Measurements from ENCODE around the gene PLIN5.

Gene PLIN5

DNA sequence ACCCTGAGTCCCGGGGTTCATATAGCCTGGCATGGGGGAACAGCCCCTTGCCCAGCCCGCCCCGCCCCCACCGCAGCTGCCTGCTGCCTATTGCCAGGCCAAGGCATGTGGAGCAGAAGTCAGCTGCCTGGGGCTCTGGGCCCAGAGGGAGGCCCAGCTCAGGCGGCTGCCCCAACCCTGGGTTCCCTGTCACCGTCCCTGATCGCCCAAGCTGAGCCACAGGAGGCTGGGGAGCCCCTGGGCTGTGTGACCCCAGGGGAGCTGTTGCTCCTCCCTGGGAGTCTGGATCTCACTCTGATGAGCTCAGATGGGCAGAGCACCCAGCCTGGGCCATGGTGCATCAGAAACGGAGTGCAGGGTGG, 18.1 kb downstream of the PLIN5 start:
- Histone ChIP-seq H3K27ac (replicated peaks) (no peak overlapping the region), H3K4me3 (replicated peaks; ENCODE audit: insufficient read depth, low read length) (no peak overlapping the region), H3K27me3 (ENCODE audit: insufficient read depth, poor library complexity, severe bottlenecking) (no peaks in the 10 kb centered on the region)
- TF ChIP-seq GABPA (IDR thresholded peaks at IDR 0.05; ENCODE audit: low read depth) (no peak), SPI1 (IDR thresholded peaks at IDR 0.05; ENCODE audit: borderline replicate concordance, low read depth) (no peak), POLR2AphosphoS5 (IDR thresholded peaks at IDR 0.05; ENCODE audit: low read depth) (no peak)
- TF ChIP-seq, protein P1, sequence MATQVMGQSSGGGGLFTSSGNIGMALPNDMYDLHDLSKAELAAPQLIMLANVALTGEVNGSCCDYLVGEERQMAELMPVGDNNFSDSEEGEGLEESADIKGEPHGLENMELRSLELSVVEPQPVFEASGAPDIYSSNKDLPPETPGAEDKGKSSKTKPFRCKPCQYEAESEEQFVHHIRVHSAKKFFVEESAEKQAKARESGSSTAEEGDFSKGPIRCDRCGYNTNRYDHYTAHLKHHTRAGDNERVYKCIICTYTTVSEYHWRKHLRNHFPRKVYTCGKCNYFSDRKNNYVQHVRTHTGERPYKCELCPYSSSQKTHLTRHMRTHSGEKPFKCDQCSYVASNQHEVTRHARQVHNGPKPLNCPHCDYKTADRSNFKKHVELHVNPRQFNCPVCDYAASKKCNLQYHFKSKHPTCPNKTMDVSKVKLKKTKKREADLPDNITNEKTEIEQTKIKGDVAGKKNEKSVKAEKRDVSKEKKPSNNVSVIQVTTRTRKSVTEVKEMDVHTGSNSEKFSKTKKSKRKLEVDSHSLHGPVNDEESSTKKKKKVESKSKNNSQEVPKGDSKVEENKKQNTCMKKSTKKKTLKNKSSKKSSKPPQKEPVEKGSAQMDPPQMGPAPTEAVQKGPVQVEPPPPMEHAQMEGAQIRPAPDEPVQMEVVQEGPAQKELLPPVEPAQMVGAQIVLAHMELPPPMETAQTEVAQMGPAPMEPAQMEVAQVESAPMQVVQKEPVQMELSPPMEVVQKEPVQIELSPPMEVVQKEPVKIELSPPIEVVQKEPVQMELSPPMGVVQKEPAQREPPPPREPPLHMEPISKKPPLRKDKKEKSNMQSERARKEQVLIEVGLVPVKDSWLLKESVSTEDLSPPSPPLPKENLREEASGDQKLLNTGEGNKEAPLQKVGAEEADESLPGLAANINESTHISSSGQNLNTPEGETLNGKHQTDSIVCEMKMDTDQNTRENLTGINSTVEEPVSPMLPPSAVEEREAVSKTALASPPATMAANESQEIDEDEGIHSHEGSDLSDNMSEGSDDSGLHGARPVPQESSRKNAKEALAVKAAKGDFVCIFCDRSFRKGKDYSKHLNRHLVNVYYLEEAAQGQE (IDR thresholded peaks at IDR 0.05; ENCODE audit: insufficient replicate concordance, low read depth) = no peak
- TF ChIP-seq, protein P2, sequence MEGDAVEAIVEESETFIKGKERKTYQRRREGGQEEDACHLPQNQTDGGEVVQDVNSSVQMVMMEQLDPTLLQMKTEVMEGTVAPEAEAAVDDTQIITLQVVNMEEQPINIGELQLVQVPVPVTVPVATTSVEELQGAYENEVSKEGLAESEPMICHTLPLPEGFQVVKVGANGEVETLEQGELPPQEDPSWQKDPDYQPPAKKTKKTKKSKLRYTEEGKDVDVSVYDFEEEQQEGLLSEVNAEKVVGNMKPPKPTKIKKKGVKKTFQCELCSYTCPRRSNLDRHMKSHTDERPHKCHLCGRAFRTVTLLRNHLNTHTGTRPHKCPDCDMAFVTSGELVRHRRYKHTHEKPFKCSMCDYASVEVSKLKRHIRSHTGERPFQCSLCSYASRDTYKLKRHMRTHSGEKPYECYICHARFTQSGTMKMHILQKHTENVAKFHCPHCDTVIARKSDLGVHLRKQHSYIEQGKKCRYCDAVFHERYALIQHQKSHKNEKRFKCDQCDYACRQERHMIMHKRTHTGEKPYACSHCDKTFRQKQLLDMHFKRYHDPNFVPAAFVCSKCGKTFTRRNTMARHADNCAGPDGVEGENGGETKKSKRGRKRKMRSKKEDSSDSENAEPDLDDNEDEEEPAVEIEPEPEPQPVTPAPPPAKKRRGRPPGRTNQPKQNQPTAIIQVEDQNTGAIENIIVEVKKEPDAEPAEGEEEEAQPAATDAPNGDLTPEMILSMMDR (IDR thresholded peaks at IDR 0.05; ENCODE audit: insufficient read depth, low read length) = no peak
- no peak for DNase-seq (ENCODE audit: low read depth in 1 of 2, low spot score in 1 of 2)

DNA sequence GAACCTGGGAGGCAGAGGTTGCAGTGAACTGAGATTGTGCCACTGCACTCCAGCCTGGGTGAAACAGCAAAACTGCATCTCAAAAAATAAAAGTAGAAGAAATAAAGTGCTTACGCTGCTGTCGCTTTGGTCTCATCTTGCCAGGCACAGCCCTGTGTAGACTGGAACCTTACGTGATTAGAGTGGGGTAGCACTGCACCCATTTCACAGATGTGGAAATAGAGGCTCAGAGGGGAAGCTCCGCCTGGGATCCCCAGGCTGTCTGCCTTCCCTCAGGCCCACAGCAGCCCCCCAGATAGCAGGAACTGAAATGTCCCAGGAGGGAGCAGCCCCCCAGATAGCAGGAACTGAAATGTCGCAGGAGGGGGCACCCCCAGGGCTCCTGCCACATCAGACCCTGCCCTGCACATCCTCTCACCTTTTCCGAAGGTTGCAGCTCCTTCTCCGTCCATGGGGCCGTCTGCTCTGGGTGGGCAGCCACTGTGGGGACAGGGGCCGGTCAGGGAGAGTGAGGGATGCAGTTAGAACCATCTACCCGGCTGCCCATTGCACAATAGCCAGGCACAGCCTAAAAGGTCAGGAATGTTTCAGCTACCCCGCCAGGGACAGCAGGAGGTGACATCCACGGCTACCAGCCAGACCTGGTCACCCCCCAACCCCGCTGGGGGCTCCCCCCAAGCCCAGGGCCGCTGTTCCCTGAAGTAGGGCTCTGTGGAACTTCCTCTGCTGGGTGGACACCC, 18.7 kb downstream of the PLIN5 start:
- Histone ChIP-seq H3K27ac (replicated peaks) (no peak overlapping the region), H3K4me3 (replicated peaks; ENCODE audit: insufficient read depth, low read length) (no peak overlapping the region), H3K27me3 (ENCODE audit: insufficient read depth, poor library complexity, severe bottlenecking) (no peaks in the 10 kb centered on the region)
- no peak for DNase-seq (ENCODE audit: low read depth in 1 of 2, low spot score in 1 of 2)
- TF ChIP-seq GABPA (IDR thresholded peaks at IDR 0.05; ENCODE audit: low read depth) (no peak), POLR2AphosphoS5 (IDR thresholded peaks at IDR 0.05; ENCODE audit: low read depth) (no peak), SPI1 (IDR thresholded peaks at IDR 0.05; ENCODE audit: borderline replicate concordance, low read depth) (no peak)
- TF ChIP-seq, protein P1 (IDR thresholded peaks at IDR 0.05; ENCODE audit: insufficient replicate concordance, low read depth) = no peak
- TF ChIP-seq, protein P2 (IDR thresholded peaks at IDR 0.05; ENCODE audit: insufficient read depth, low read length) = no peak

DNA sequence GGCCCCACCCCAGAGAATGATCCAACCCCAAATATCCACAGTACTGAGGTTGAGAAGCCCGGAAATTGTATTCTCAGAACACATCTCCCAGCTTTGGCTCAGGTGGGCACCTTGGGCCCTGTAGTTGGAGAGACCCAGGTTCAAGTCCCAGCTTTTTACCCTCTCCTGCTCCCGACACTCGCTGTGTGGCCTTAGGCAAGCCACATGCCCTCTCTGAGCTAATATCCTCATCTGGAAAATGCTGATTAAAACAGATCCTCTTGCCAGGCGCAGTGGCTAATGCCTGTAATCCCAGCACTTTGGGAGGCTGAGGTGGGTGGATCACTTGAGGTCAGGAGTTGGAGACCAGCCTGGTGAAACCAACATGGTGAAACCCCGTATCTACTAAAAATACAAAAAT, 19.3 kb downstream of the PLIN5 start:
- Histone ChIP-seq H3K4me3 (replicated peaks; ENCODE audit: insufficient read depth, low read length) (no peak overlapping the region), H3K27me3 (ENCODE audit: insufficient read depth, poor library complexity, severe bottlenecking) (no peaks in the 10 kb centered on the region), H3K27ac (replicated peaks) (no peak overlapping the region)
- TF ChIP-seq POLR2AphosphoS5 (IDR thresholded peaks at IDR 0.05; ENCODE audit: low read depth) (no peak), SPI1 (IDR thresholded peaks at IDR 0.05; ENCODE audit: borderline replicate concordance, low read depth) (no peak), GABPA (IDR thresholded peaks at IDR 0.05; ENCODE audit: low read depth) (no peak)
- TF ChIP-seq, protein P1 (IDR thresholded peaks at IDR 0.05; ENCODE audit: insufficient replicate concordance, low read depth) = no peak
- TF ChIP-seq, protein P2 (IDR thresholded peaks at IDR 0.05; ENCODE audit: insufficient read depth, low read length) = no peak
- DNase-seq (ENCODE audit: low read depth in 1 of 2, low spot score in 1 of 2) = no peak

All from HL-60 (cell line).